8988T (cell line): ENCODE results near the gene LRRC61.

ENCODE experiments used
- DNase-seq: peaks from one replicate; pipeline ENCODE4 v3.0.0; 2011

LRRC61 gene

GRCh38 chr7:150332852-150333635, 9.9 kb downstream of the LRRC61 start:
- DNase-seq: no peak

GRCh38 chr7:150333659-150334058, 10.5 kb downstream of the LRRC61 start:
- DNase-seq: no peak

- no peak for DNase-seq
These were observed 11.0 kb downstream of the LRRC61 start for GRCh38 chr7:150334108-150334507.

GRCh38 chr7:150335108-150335773, 12.1 kb downstream of the LRRC61 start:
- no peak for DNase-seq

- no peak for DNase-seq
These were observed 12.6 kb downstream of the LRRC61 start for GRCh38 chr7:150335774-150336112.

GRCh38 chr7:150336746-150337145, 13.6 kb downstream of the LRRC61 start:
- DNase-seq: no peak

- no peak for DNase-seq
These were observed 14.0 kb downstream of the LRRC61 start for GRCh38 chr7:150337179-150337578.

GRCh38 chr7:150337659-150338081, 14.5 kb downstream of the LRRC61 start:
- no peak for DNase-seq

- DNase-seq: no peak
These were observed 15.1 kb downstream of the LRRC61 start for GRCh38 chr7:150338166-150338829.

- DNase-seq: no peak
These were observed 16.3 kb downstream of the LRRC61 start for GRCh38 chr7:150339409-150339809.

GRCh38 chr7:150340024-150340749, 17.0 kb downstream of the LRRC61 start:
- no peak for DNase-seq

- DNase-seq: no peak
These were observed 17.7 kb downstream of the LRRC61 start for GRCh38 chr7:150340875-150341262.

GRCh38 chr7:150341263-150342120, 18.3 kb downstream of the LRRC61 start, which contains the start of gene RARRES2:
Gene RARRES2 (minus strand): TSS chr7:150341629. CDS start chr7:150340609, 1,020 bp downstream.
- no peak for DNase-seq

- no peak for DNase-seq
These were observed 18.9 kb downstream of the LRRC61 start for GRCh38 chr7:150342121-150342408.

- DNase-seq: no peak
These were observed 20.1 kb downstream of the LRRC61 start for GRCh38 chr7:150343225-150343624.

GRCh38 chr7:150344299-150344698, 21.1 kb downstream of the LRRC61 start:
- no peak for DNase-seq

- DNase-seq: no peak
These were observed 21.9 kb downstream of the LRRC61 start for GRCh38 chr7:150345012-150345411.

GRCh38 chr7:150346922-150347321, 23.8 kb downstream of the LRRC61 start:
- no peak for DNase-seq

GRCh38 chr7:150351587-150352194, 28.5 kb downstream of the LRRC61 start:
- DNase-seq: no peak

- no peak for DNase-seq
These were observed 32.5 kb downstream of the LRRC61 start for GRCh38 chr7:150355666-150356059.

- DNase-seq: no peak
These were observed 33.2 kb downstream of the LRRC61 start for GRCh38 chr7:150356265-150356897.

- DNase-seq: no peak
These were observed 34.1 kb downstream of the LRRC61 start for GRCh38 chr7:150357270-150357669.
